ENCODE measurements around the gene C21orf58.

Gene C21orf58

DNA sequence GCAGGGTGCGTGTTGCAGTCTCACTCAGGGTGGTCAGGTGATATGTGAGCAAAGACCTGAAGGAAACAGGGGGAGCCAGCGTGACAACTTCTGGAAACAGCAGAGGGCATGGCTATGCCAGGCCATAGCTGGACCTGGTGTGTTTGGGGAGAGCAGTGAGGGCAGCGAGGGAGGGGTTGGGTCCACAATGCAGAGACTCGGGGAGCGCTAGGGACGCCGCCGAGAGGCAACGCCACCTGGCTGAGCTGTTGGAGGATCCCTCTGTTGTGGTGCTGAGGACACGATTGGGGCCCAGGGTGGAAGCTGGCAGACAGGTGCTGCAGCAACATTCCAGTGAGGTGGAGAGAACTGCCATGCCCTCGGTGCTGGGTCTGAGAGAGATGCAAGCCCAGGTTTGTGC lies 68.5 kb downstream of the C21orf58 start:
- TF ChIP-seq, protein P1, sequence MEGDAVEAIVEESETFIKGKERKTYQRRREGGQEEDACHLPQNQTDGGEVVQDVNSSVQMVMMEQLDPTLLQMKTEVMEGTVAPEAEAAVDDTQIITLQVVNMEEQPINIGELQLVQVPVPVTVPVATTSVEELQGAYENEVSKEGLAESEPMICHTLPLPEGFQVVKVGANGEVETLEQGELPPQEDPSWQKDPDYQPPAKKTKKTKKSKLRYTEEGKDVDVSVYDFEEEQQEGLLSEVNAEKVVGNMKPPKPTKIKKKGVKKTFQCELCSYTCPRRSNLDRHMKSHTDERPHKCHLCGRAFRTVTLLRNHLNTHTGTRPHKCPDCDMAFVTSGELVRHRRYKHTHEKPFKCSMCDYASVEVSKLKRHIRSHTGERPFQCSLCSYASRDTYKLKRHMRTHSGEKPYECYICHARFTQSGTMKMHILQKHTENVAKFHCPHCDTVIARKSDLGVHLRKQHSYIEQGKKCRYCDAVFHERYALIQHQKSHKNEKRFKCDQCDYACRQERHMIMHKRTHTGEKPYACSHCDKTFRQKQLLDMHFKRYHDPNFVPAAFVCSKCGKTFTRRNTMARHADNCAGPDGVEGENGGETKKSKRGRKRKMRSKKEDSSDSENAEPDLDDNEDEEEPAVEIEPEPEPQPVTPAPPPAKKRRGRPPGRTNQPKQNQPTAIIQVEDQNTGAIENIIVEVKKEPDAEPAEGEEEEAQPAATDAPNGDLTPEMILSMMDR (IDR thresholded peaks at IDR 0.05): no peak

GRCh38 chr21:46254208-46254975 lies 69.3 kb downstream of the C21orf58 start:
- TF ChIP-seq, protein P1 (IDR thresholded peaks at IDR 0.05): no peak

DNA sequence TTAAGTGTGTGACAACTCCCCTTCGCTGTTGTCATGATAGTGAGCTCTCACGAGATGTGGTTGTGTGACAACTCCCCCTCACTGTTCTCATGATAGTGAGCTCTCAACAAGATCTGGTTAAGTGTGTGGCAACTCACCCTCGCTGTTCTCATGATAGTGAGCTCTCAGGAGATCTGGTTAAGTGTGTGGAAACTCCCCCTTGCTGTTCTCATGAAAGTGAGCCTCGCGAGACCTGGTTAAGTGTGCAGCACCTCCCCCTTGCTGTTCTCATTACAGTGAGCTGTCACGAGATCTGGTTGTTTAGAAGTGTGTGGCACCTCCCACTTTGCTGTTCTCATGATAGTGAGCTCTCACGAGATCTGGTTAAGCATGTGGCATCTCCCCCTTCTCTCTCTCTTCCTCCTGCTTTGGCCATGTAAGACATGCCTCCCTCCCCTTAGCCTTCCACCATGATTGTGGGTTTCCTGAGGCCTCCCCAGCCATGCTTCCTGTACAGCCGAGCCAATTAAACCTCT lies 70.0 kb downstream of the C21orf58 start:
- TF ChIP-seq, protein P1 (IDR thresholded peaks at IDR 0.05): no peak

GRCh38 chr21:46252840-46253239 lies 70.8 kb downstream of the C21orf58 start:
- TF ChIP-seq, protein P1 (IDR thresholded peaks at IDR 0.05): no peak

Data from LNCAP (cell line).